ENCODE measurements around the gene SLC17A7.
A peak's percentile ranks its signal among the peaks of the same experiment; 100 is the strongest.
"Not testable (repeated sequence)": the region's sequence is repeated elsewhere in the genome, so short reads cannot be mapped to it uniquely, and the experiment has no call there.

Gene SLC17A7

DNA sequence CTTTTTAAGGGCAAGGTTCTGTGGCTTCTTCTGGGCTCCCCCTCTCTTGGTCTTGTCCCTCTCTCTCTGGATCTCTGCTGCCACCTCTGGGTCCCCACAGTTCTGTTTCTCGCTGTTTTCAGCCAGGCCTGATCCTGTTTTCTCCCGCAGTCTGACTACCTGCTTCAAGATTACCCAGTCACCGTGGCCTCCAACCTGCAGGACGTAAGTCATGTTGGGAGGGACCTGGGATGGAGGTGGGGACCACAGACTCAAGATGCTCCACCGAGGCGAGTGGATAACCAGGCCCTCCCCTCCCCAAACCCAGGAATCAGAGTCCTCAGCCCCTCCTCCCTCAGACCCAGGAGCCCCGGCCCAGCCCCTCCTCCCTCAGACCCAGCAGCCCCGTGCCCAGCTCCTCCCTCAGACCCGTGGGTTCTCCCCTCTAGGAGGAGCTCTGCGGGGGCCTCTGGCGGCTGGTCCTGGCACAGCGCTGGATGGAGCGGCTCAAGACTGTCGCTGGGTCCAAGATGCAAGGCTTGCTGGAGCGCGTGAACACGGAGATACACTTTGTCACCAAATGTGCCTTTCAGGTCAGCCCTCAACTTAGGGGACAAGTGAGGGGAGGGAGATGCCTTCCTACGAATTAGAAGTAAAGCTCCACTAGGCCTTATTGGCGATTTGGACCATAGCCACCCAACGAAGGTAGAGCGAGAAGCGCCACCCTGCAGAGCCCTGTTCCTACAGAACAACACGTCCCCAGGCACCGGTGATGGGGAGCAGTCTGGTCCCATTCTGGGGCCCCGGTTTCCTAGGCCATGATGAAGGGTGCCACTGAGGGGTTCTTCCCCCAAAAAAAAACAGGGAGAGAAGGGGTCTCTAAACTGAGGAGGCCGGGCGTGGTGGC lies 34.9 kb upstream of the SLC17A7 start:
- Histone ChIP-seq H3K36me3 (ENCODE audit: control insufficient read depth, insufficient read depth, low read length) (no peaks in the 10 kb centered on the region), H3K4me3 (replicated peaks; ENCODE audit: low read depth, low read length) (no peak overlapping the region), H3K27me3 (replicated peaks; ENCODE audit: control insufficient read depth, insufficient read depth, low read length) (no peaks in the 10 kb centered on the region)
- TF ChIP-seq, protein P1, sequence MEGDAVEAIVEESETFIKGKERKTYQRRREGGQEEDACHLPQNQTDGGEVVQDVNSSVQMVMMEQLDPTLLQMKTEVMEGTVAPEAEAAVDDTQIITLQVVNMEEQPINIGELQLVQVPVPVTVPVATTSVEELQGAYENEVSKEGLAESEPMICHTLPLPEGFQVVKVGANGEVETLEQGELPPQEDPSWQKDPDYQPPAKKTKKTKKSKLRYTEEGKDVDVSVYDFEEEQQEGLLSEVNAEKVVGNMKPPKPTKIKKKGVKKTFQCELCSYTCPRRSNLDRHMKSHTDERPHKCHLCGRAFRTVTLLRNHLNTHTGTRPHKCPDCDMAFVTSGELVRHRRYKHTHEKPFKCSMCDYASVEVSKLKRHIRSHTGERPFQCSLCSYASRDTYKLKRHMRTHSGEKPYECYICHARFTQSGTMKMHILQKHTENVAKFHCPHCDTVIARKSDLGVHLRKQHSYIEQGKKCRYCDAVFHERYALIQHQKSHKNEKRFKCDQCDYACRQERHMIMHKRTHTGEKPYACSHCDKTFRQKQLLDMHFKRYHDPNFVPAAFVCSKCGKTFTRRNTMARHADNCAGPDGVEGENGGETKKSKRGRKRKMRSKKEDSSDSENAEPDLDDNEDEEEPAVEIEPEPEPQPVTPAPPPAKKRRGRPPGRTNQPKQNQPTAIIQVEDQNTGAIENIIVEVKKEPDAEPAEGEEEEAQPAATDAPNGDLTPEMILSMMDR (IDR thresholded peaks at IDR 0.05; ENCODE audit: insufficient read depth, low read length, poor library complexity, severe bottlenecking) = peak; percentile 64
- DNase-seq (ENCODE audit: extremely low read depth, insufficient read length) = no peak

DNA sequence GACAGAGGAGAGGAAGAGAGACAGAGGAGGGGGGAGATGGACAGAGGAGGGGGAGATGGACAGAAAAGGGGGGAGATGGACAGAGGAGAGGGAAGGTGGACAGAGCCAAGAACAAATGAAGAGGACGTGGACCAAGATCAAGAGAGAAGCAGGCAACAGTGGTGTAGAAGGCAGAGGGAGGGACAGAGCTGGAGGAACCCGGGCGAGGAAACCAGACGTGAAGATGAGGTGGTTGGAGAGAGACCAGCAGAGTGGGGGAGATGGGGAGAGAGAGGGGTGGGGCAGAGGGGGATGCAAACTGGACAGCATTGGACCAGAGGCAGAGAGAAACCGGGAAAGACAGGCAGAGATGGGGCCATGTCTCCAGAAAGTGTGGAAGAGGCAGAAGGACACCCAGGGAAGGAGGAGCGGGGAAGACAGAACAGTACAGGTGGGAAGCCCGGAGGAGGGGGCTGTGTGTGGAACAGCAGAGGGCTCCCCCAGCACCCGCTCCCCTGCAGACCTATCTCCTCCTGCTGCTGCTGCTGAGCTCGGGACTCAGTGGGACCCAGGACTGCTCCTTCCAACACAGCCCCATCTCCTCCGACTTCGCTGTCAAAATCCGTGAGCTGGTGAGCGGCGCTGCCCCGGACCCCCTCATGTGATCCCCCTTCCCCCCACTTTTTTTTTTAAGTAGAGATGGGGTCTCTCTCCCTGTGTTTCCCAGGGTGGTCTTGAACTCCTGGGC lies 34.0 kb upstream of the SLC17A7 start:
- Histone ChIP-seq H3K36me3 (ENCODE audit: control insufficient read depth, insufficient read depth, low read length) (no peaks in the 10 kb centered on the region), H3K27me3 (replicated peaks; ENCODE audit: control insufficient read depth, insufficient read depth, low read length) (no peaks in the 10 kb centered on the region), H3K4me3 (replicated peaks; ENCODE audit: low read depth, low read length) (peak overlapping the region; percentile 25)
- TF ChIP-seq, protein P1 (IDR thresholded peaks at IDR 0.05; ENCODE audit: insufficient read depth, low read length, poor library complexity, severe bottlenecking) = no peak
- no peak for DNase-seq (ENCODE audit: extremely low read depth, insufficient read length)

- Histone ChIP-seq H3K4me3 (replicated peaks; ENCODE audit: low read depth, low read length) (peak overlapping the region; percentile 73), H3K27me3 (replicated peaks; ENCODE audit: control insufficient read depth, insufficient read depth, low read length) (no peaks in the 10 kb centered on the region), H3K36me3 (ENCODE audit: control insufficient read depth, insufficient read depth, low read length) (no peaks in the 10 kb centered on the region)
- no peak for DNase-seq (ENCODE audit: extremely low read depth, insufficient read length)
- TF ChIP-seq, protein P1 (IDR thresholded peaks at IDR 0.05; ENCODE audit: insufficient read depth, low read length, poor library complexity, severe bottlenecking) = no peak
Measured at GRCh38 chr19:49474542-49474924, 33.2 kb upstream of the SLC17A7 start.

DNA sequence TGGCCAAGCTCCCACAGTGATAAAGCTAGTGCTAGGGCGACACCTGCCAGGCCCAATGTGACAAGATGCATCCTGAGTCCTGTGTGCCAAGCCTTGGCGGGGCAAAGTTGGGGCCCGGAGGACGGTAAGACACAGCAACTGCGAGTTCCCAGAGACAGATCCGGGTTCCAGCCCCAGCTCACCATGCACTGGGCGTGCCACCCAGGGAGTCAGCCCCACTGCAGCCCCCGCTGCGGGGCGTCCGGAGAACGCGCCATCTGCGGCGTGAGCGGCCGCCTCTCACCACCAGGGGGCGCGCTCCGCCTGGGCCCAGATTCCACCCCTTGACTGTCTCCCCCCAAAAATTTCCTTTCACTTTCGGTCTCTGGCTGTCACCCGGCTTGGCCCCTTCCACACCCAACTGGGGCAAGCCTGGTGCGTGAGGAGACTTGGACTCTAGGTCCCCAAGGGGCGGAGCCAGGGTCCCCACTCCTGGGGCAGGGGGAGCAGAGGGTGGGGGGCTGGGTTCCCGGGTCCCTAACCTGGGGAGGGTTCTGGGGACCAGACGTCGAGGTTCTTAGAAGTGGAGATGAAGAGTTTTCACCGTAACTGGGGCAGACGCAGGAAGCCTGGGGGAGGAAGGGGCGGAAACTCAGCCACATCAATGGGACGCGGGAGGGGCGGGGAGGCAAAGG lies 32.7 kb upstream of the SLC17A7 start, which contains the start of gene FLT3LG:
TSS of gene FLT3LG (plus strand) at position 348 of the 674 bp plus-strand sequence. CDS start 425 bp downstream, outside the sequence.
- DNase-seq (ENCODE audit: extremely low read depth, insufficient read length) = peak; percentile 91
- H3K4me3 ChIP-seq (replicated peaks; ENCODE audit: low read depth, low read length) = peak within 1 kb of the TSS; percentile 73
- TF ChIP-seq, protein P1 (IDR thresholded peaks at IDR 0.05; ENCODE audit: insufficient read depth, low read length, poor library complexity, severe bottlenecking) = peak; percentile 98

GRCh38 chr19:49473501-49473867 lies 32.2 kb upstream of the SLC17A7 start:
- not testable (repeated sequence) for DNase-seq (ENCODE audit: extremely low read depth, insufficient read length); H3K27me3 ChIP-seq (replicated peaks; ENCODE audit: control insufficient read depth, insufficient read depth, low read length); H3K36me3 ChIP-seq (ENCODE audit: control insufficient read depth, insufficient read depth, low read length)
- peak overlapping the region; percentile 73 for H3K4me3 ChIP-seq (replicated peaks; ENCODE audit: low read depth, low read length)

More for the DNA sequence above, 32.7 kb upstream of the SLC17A7 start, which contains the start of gene FLT3LG:
- Histone ChIP-seq H3K36me3 (ENCODE audit: control insufficient read depth, insufficient read depth, low read length) (no peaks in the 10 kb centered on the region), H3K27me3 (replicated peaks; ENCODE audit: control insufficient read depth, insufficient read depth, low read length) (no peaks in the 10 kb centered on the region)

All from GM06990 (cell line).